Upper lobe of left lung (tissue), 4 donors: ENCODE data around the gene PLEKHG3.

Experiments used
- EP300 ChIP-seq, 4 donors: sonication (generic); formaldehyde crosslinking; IDR thresholded peaks; one replicate each; pipeline ENCODE4 v1.5.1; 2017; ENCODE audit warnings: antibody characterized with exemption in 4 of 4, control low read depth in 2 of 4
- POLR2A ChIP-seq, 4 donors: fragments of 450-650 bp; IDR thresholded peaks; one replicate each; pipeline ENCODE4 v1.5.1; 2016 to 2017; ENCODE audit warnings: antibody characterized with exemption in 4 of 4, mild to moderate bottlenecking in 2 of 4
- POLR2AphosphoS5 ChIP-seq, 2 donors: sonication (generic); formaldehyde crosslinking; IDR thresholded peaks; one replicate each; pipeline ENCODE4 v1.5.1; 2017; ENCODE audit warnings: antibody characterized with exemption in 2 of 2
- TF ChIP-seq, protein P1 (sequence below), 6 experiments: fragments of 450-650 bp in 4 of 6; fragments of 200-600 bp in 2 of 6; sonication (generic) in 2 of 6; IDR thresholded peaks; one replicate each; pipeline ENCODE4 v1.5.1; 2016 to 2019; ENCODE audit warnings: antibody characterized with exemption in 6 of 6

DNA sequence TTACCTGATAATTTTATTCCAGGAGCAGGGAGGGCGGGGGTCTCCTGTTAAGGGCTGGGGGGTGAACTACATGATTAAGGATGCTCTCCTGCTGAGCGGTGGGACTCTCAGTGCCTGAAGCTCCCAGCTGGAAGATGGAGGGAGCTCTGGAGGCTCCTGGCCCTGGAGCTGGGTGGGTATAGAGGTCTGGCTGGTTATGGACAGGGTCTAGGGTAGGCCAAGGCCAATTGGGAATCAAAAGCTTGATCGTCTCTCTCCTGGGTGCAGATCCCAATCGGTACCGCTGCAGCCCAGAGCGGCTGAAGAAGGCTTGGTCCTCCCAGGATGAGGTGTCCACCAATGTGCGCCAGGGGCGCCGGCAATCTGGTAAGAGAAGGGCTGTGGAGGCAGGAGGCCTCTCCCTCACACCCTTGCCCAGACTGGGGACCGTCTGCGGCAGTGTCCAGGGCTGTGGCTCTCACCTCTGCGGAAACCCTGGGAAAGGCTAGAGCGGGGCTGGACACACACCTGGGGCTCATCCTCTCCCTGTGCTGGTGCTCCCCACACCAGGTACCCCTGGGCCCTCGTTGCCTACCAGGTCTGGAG lies 28.4 kb downstream of the PLEKHG3 start:
- TF ChIP-seq, protein P1, sequence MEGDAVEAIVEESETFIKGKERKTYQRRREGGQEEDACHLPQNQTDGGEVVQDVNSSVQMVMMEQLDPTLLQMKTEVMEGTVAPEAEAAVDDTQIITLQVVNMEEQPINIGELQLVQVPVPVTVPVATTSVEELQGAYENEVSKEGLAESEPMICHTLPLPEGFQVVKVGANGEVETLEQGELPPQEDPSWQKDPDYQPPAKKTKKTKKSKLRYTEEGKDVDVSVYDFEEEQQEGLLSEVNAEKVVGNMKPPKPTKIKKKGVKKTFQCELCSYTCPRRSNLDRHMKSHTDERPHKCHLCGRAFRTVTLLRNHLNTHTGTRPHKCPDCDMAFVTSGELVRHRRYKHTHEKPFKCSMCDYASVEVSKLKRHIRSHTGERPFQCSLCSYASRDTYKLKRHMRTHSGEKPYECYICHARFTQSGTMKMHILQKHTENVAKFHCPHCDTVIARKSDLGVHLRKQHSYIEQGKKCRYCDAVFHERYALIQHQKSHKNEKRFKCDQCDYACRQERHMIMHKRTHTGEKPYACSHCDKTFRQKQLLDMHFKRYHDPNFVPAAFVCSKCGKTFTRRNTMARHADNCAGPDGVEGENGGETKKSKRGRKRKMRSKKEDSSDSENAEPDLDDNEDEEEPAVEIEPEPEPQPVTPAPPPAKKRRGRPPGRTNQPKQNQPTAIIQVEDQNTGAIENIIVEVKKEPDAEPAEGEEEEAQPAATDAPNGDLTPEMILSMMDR (IDR thresholded peaks at IDR 0.05): no peak
- TF ChIP-seq POLR2A (IDR thresholded peaks at IDR 0.05) (no peak), POLR2AphosphoS5 (IDR thresholded peaks at IDR 0.05) (no peak), EP300 (IDR thresholded peaks at IDR 0.05) (no peak)
